Activated naive CD8-positive, alpha-beta T cell treated with anti-CD3 and anti-CD28 coated beads, Interleukin-2, amount 50 U/mL, for 24 hours (primary cell): ENCODE data around the gene FER1L5.

Source experiments
- ATAC-seq: fragments of 150-1000 bp; cut with Tn5 transposase; one replicate; pipeline ENCODE4 v1.10.0; 2021
- DNase-seq: peaks from one replicate; pipeline ENCODE4 v3.0.0; 2021
- H3K27ac Mint-ChIP-seq: one replicate; pipeline ENCODE4 v1.8.0; 2021; ENCODE audit warnings: mild to moderate bottlenecking, mixed read lengths
- H3K27me3 Mint-ChIP-seq: one replicate; pipeline ENCODE4 v1.8.0; 2021; ENCODE audit warnings: mixed read lengths
- H3K36me3 Mint-ChIP-seq: one replicate; pipeline ENCODE4 v1.8.0; 2021; ENCODE audit warnings: low read depth, mixed read lengths
- H3K4me1 Mint-ChIP-seq: one replicate; pipeline ENCODE4 v1.8.0; 2021; ENCODE audit warnings: mixed read lengths
- H3K4me3 Mint-ChIP-seq: one replicate; pipeline ENCODE4 v1.8.0; 2021; ENCODE audit warnings: mild to moderate bottlenecking, moderate library complexity, mixed read lengths
- H3K9me3 Mint-ChIP-seq: one replicate; pipeline ENCODE4 v1.8.0; 2021; ENCODE audit warnings: mixed read lengths

Gene FER1L5

DNA sequence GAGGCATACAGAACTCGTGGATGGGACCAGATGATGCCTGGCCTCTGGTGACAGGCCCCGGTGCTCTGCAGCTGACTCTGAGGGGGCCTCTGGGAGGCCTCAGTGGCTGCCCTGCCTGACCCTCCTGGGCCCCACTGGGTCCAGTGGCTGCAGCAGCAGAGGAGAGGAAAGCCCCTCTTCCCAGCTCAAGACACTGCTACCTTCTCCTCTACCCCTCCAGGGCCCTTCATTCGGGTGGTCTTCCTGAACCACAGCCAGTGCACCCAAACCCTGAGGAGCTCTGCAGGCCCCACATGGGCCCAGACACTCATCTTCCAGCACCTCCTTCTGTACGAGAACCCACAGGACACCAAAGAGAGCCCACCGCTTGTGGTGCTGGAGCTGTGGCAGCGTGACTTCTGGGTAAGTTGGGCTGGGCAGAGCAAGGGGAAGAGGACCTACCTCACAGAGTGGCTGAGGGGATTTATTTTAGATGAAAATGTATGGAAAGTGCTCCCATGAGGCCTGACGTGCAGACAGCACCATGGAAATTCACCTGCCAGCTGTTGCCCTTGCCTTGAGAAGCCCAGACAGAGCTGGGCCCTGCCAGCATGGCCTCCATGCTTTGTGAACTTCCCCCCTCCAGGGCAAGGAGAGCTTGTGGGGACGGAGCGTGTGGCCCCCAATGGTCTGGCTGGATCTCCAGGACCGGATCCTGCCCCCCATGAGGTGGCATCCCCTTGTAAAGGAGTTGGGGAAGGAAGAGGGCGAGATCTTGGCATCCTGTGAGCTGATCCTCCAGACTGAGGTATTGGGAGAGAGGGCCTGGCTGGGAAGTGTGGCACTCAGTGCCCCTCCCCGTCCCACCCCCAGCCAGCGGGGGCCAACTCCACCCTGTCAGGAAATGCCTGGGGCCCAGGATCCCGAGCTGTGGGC lies 51.0 kb downstream of the FER1L5 start:
- no peak for DNase-seq
- Mint-ChIP-seq H3K9me3 (no peaks in the 10 kb centered on the region), H3K27me3 (no peaks in the 10 kb centered on the region), H3K4me1 (no peaks in the 10 kb centered on the region), H3K36me3 (no peaks in the 10 kb centered on the region), H3K27ac (no peak overlapping the region), H3K4me3 (no peak overlapping the region)
- ATAC-seq: no peak

DNA sequence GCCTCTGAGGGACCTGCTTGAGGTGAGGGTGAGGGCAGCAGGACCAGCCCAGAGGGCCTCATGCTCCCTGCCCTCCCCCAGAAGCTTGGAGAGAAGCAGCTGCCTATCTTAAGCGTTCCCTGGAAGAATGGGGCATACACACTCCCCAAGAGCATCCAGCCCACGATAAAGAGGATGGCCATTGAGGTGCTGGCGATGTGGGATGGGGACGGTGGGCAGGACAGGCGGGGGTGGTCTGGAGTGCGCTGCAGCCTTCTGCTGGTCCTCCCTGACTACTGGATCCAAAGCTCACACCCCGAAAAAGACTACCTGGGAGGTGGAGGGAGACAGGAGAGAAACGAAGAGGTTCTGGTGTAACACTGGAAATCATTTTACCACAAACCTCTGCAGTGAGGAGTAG lies 51.7 kb downstream of the FER1L5 start:
- no peak overlapping the region for H3K4me3 Mint-ChIP-seq
- H3K4me1 Mint-ChIP-seq: no peaks in the 10 kb centered on the region
- ATAC-seq (no peak), DNase-seq (no peak)
- no peaks in the 10 kb centered on the region for H3K27me3 Mint-ChIP-seq
- H3K27ac Mint-ChIP-seq: no peak overlapping the region
- no peaks in the 10 kb centered on the region for H3K9me3 Mint-ChIP-seq
- no peaks in the 10 kb centered on the region for H3K36me3 Mint-ChIP-seq

DNA sequence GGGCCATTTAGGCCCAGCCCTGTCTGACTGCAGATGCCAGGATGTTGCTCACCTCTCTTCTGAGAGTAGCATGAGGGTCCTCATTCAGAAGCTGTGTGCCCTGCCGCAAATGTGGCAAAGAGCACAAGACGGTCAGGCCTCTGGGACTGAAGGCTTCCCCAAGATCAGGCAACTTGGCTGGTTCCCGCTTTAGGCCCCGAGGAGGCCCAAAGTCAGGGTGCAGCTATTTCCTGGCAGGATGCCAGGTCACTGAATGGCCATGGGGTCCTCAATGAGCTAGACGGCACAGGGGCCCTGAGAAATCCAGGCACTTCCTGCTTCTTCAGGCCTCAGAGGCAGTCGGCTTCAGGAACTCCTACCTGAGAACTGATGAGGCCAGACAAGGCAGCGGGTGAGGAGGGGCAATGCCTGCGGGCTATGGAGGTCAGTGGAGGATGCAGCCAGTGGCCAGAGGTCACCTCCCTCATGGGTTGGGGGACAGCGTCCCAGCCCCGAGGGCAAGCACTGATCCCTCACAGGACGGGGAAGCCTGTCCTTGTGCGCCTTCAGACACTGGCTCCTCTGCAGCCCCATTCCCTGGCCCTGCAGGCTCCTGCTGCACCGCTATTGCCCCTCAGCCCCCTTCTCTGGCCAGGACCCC lies 52.4 kb downstream of the FER1L5 start:
- Mint-ChIP-seq H3K27ac (no peak overlapping the region), H3K36me3 (no peaks in the 10 kb centered on the region), H3K4me3 (no peak overlapping the region), H3K27me3 (no peaks in the 10 kb centered on the region), H3K9me3 (no peaks in the 10 kb centered on the region), H3K4me1 (no peaks in the 10 kb centered on the region)
- no peak for DNase-seq
- no peak for ATAC-seq

DNA sequence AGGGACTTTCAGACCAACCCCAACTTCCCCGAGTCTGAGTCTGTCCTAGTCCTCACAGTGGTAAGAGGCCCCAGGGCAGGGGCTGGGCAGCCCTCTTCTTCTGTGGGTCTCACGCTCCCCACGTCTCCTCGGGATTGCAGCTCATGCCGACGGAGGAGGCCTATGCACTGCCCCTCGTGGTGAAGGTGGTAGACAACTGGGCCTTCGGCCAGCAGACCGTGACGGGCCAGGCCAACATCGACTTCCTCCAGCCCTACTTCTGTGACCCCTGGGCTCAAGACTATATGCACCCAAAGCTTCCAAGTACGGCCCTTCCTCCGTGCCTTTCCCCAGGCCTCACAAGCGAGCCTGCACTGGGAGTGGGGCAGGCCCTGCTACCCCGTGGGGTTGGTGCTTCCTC lies 53.0 kb downstream of the FER1L5 start:
- Mint-ChIP-seq H3K9me3 (no peaks in the 10 kb centered on the region), H3K4me1 (no peaks in the 10 kb centered on the region), H3K4me3 (no peak overlapping the region), H3K27ac (no peak overlapping the region), H3K36me3 (no peaks in the 10 kb centered on the region), H3K27me3 (no peaks in the 10 kb centered on the region)
- DNase-seq (no peak), ATAC-seq (no peak)

DNA sequence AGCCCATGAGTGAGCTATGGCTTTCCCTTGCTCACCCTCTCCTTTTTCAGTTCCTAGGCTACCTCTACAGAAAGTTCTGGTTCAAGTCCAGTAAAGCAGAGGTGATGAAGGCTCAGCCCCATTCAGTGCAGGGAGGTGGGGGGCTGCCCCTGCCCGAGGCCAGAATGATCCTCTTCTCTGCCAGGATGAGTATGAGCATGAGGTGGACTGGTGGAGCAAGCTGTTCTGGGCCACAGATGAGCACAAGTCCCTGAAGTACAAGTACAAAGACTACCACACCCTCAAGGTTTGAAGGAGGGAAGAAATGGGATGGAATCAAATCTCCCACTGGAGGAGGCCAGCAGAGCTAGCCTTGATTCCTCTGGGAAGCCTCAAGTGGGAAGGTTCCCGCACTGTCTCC lies 54.9 kb downstream of the FER1L5 start:
- H3K4me1 Mint-ChIP-seq: no peaks in the 10 kb centered on the region
- H3K27me3 Mint-ChIP-seq: no peaks in the 10 kb centered on the region
- no peak for ATAC-seq

DNA sequence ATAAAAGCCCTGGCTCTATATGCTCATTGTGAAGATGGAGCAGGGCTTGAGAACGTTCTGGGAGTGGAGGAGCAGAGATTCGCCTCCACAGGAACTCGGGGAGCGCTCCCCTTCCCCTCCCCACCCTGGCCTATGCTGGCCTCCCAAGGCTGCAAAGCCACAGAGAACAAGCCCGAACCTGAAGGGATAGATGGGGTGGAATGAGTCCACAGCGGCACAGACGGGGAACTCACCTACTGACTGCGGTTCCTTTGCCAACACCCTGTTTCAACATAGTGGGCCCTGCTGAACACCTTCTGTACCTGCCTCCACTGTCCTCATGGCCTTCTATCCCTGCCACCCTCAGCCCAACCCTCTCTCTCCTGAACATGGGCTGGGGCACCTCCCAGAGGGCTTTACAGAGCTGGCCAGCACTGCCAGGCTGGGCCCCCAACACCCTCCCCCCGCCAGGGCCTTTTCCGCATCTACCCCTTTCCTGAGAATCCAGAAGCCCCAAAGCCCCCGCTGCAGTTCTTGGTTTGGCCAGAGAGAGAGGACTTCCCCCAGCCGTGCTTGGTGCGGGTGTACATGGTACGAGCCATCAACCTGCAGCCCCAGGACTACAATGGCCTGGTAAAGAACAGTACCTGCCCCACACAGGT lies 55.8 kb downstream of the FER1L5 start:
- Mint-ChIP-seq H3K4me3 (no peak overlapping the region), H3K9me3 (no peaks in the 10 kb centered on the region), H3K4me1 (no peaks in the 10 kb centered on the region), H3K36me3 (no peaks in the 10 kb centered on the region), H3K27ac (no peak overlapping the region), H3K27me3 (no peaks in the 10 kb centered on the region)
- no peak for ATAC-seq
- no peak for DNase-seq

More for the DNA sequence above, 54.9 kb downstream of the FER1L5 start:
- no peaks in the 10 kb centered on the region for H3K9me3 Mint-ChIP-seq
- no peak for DNase-seq
- no peak overlapping the region for H3K27ac Mint-ChIP-seq
- no peak overlapping the region for H3K4me3 Mint-ChIP-seq
- H3K36me3 Mint-ChIP-seq: no peaks in the 10 kb centered on the region

DNA sequence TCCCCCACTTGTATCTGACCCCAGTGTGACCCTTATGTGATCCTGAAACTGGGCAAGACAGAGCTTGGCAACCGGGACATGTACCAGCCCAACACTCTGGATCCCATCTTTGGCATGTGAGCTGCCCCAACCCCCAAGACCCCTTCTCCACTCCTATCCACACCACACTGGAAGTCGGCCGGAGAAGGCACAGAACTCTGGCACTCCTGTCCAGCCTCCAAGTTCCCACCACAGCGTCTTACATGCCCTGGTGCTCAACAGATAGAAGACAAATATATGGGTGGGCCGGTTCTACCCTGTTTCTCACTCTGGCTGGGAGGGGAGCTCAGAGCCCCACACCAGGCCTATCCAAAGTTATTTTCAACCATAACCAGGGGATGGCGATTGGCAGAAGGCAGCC lies 56.5 kb downstream of the FER1L5 start:
- H3K4me1 Mint-ChIP-seq: no peaks in the 10 kb centered on the region
- no peak overlapping the region for H3K4me3 Mint-ChIP-seq
- no peak overlapping the region for H3K27ac Mint-ChIP-seq
- no peaks in the 10 kb centered on the region for H3K9me3 Mint-ChIP-seq
- H3K36me3 Mint-ChIP-seq: peaks cover under 1% of the 10 kb centered on the region
- H3K27me3 Mint-ChIP-seq: no peaks in the 10 kb centered on the region
- no peak for DNase-seq
- ATAC-seq: no peak

DNA sequence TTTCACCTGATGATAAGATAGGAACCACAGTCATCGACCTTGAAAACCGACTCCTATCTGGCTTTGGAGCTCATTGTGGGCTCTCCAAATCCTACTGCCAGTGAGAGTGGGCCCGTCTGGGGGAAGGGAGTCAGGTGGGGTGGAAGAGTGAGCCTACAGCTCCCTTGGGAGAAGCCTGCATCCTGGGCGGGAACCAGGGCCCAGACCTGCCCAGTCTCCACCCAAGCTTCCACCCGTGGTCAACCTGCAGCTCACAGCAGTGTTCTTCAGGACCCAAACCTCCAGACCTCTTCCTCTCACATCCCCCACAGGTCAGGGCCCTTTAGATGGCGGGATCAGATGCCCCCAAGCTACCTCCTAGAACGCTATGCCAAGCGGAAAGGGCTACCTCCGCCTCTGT lies 57.1 kb downstream of the FER1L5 start:
- Mint-ChIP-seq H3K9me3 (no peaks in the 10 kb centered on the region), H3K27ac (no peak overlapping the region), H3K27me3 (no peaks in the 10 kb centered on the region), H3K4me3 (no peak overlapping the region), H3K36me3 (peaks cover 1% of the 10 kb centered on the region), H3K4me1 (no peaks in the 10 kb centered on the region)
- DNase-seq (no peak), ATAC-seq (no peak)

DNA sequence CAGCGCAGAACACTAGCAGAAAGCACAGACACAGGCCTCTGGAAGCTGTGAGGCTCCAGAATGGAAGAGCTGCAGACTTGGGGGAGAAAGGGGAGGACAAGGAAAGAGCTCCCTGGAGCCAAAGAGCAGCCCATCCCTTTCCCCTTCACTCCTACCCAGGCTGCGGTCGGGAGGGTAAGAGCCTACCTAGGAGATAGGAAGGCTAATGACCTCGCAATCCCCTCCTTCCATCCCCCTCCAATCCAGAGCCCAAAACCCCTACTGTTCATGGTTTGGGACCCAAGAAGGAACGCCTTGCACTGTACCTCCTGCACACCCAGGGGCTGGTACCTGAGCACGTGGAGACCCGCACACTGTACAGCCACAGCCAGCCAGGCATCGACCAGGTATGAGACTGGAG lies 57.5 kb downstream of the FER1L5 start:
- DNase-seq: no peak
- H3K4me1 Mint-ChIP-seq: no peaks in the 10 kb centered on the region
- no peaks in the 10 kb centered on the region for H3K9me3 Mint-ChIP-seq
- ATAC-seq: no peak
- H3K27me3 Mint-ChIP-seq: no peaks in the 10 kb centered on the region
- H3K36me3 Mint-ChIP-seq: peaks cover 1% of the 10 kb centered on the region
- H3K4me3 Mint-ChIP-seq: no peak overlapping the region
- H3K27ac Mint-ChIP-seq: no peak overlapping the region

DNA sequence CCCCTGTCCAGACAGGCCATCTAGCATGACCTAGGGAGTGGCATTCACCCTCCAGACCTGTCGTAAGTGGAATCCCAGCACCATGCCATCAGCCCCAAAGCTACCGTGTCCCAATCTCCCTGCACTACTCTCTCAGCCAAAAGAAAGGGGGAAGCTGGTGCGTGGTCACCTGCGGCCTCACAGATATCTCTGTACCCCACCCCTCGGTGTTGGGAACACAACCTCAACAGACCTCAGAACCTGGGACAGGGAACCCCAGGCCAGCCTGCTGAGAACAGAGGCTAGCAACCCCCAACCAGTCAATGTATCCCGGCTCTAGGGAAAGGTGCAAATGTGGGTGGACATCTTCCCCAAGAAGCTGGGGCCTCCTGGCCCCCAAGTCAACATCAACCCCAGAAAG lies 59.1 kb downstream of the FER1L5 start:
- DNase-seq (no peak), ATAC-seq (no peak)
- Mint-ChIP-seq H3K4me3 (no peak overlapping the region), H3K27me3 (no peaks in the 10 kb centered on the region), H3K4me1 (no peaks in the 10 kb centered on the region), H3K9me3 (no peaks in the 10 kb centered on the region), H3K27ac (no peak overlapping the region), H3K36me3 (peaks cover 4% of the 10 kb centered on the region)

DNA sequence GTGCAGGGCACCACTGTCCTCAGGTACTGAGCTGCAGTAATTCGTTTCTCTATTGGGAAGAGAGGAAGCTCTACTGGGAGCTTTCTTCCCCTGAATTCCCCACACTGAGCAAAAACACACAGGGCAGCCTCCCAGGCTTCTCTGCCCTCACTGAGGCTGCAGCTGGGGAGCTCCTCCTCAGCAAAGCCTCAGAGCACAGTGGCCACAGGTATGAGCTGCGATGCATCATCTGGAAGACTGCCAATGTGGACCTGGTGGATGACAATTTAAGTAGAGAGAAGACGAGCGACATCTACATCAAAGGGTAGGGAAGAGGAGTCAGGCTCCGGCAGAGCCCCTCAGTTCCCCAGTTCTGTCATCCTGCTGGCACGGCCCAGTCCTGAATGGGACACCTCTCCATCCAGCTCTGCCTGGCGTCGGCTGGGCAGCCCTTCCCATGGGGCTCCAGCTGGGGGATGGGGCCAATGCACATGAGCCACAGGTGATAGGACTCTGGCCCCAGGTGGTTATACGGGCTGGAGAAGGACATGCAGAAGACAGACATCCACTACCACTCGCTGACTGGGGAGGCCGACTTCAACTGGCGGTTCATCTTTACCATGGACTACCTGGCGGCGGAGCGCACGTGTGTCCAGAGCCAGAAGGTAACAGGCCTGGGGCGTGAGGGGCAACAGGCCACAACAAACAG lies 59.7 kb downstream of the FER1L5 start:
- Mint-ChIP-seq H3K4me1 (no peaks in the 10 kb centered on the region), H3K27me3 (no peaks in the 10 kb centered on the region), H3K9me3 (no peaks in the 10 kb centered on the region), H3K36me3 (peaks cover 8% of the 10 kb centered on the region), H3K4me3 (no peak overlapping the region), H3K27ac (no peak overlapping the region)
- no peak for ATAC-seq
- no peak for DNase-seq

DNA sequence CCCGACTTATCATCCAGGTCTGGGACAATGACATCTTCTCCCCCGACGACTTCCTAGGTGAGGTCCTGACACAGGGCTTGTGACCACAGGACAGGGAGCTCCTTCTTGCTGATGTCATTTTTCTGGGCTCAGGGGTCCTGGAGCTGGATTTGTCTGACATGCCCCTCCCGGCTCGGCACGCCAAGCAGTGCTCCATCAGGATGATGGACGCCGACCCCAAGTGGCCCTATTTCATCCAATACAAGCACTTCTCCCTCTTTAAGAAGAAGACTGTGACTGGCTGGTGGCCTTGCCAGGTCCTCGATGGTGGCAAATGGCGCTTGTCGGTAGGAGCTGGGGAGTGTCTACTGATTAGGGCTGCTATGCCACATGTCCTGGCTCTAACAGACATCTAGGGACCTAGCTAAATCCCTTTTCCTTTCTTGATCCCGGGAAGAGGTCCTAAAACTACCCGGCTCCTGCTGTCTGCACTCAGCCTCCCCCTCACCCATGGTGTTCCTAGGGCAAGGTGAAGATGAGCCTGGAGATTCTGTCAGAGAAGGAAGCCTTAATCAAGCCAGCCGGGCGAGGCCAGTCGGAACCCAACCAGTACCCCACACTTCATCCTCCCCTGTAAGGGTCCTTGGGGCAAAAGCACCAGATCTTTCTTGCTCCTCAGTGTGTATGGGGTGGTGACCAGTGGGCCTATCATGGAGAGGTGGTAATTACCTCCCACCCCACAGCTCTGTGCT lies 60.6 kb downstream of the FER1L5 start:
- no peaks in the 10 kb centered on the region for H3K4me1 Mint-ChIP-seq
- H3K4me3 Mint-ChIP-seq: no peak overlapping the region
- H3K27ac Mint-ChIP-seq: no peak overlapping the region
- no peaks in the 10 kb centered on the region for H3K9me3 Mint-ChIP-seq
- ATAC-seq (no peak), DNase-seq (no peak)
- H3K36me3 Mint-ChIP-seq: peaks cover 14% of the 10 kb centered on the region
- no peaks in the 10 kb centered on the region for H3K27me3 Mint-ChIP-seq

DNA sequence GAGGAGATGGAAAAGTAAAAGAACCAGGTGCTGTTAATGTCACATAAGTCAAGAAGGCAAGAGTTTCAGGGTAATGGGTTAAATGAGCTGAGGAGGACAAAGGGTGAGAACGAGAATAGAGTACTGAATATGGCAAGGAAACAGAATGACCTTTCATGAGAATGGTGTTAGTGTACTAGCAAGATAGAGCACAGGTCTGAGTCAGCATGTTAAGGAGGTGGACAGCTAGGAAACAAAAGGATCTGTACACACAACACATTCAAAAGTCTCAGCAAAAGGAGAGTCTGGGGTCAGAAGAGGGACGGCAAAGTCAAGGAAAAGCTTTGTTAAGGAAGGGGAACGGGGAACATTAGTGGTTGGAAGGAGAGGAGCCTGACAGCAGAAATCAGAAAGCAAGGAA lies 68.4 kb downstream of the FER1L5 start:
- ATAC-seq (peak; percentile 20), DNase-seq (no peak)
- peaks cover 25% of the 10 kb centered on the region for H3K36me3 Mint-ChIP-seq
- H3K27me3 Mint-ChIP-seq: no peaks in the 10 kb centered on the region
- H3K4me3 Mint-ChIP-seq: no peak overlapping the region
- H3K9me3 Mint-ChIP-seq: no peaks in the 10 kb centered on the region
- H3K4me1 Mint-ChIP-seq: no peaks in the 10 kb centered on the region
- no peak overlapping the region for H3K27ac Mint-ChIP-seq

DNA sequence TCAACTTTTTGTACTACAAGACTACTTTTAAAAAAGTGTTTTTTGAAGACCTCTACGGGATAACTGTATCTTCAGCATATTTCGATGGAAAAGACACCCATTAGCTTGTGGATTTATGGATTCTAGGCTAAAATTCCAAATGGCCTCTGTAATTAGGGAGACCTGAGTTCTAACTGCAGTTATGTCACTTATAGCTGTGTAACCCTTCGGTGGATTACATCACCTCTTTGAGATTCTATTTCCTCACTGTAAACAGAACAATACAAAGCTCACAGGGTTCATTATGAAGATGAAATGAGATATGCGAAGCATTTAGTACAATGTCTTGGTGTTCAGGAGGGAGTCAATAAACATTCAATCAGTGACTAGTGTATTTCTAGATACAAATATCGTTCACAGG lies 73.1 kb downstream of the FER1L5 start:
- DNase-seq: no peak
- H3K36me3 Mint-ChIP-seq: peaks cover 6% of the 10 kb centered on the region

More for the DNA sequence above, 73.1 kb downstream of the FER1L5 start:
- H3K4me3 Mint-ChIP-seq: no peak overlapping the region
- no peaks in the 10 kb centered on the region for H3K4me1 Mint-ChIP-seq
- H3K27me3 Mint-ChIP-seq: no peaks in the 10 kb centered on the region
- H3K27ac Mint-ChIP-seq: no peak overlapping the region
- ATAC-seq: no peak
- no peaks in the 10 kb centered on the region for H3K9me3 Mint-ChIP-seq
